SIG-M5 treated with dmso at 0.1 percent for 504 hours (cell line): ENCODE results near the gene ENTR1.

Experiments
- DNase-seq: peaks from one replicate; lab custom pipeline; 2025; ENCODE audit not compliant: unreplicated experiment; lab: John Stamatoyannopoulos, UW

Gene ENTR1

GRCh38 chr9:136363949-136364748 is 46.3 kb downstream of the ENTR1 start:
- DNase-seq: no peak

- peak; percentile 83 for DNase-seq
These were observed 47.1 kb downstream of the ENTR1 start, which contains the start of gene DNLZ for GRCh38 chr9:136363106-136363948. DNLZ (minus strand) TSS chr9:136363744; CDS start chr9:136363714, 30 bp downstream.

- DNase-seq: no peak
These were observed 48.0 kb downstream of the ENTR1 start for GRCh38 chr9:136362450-136362784.

DNA sequence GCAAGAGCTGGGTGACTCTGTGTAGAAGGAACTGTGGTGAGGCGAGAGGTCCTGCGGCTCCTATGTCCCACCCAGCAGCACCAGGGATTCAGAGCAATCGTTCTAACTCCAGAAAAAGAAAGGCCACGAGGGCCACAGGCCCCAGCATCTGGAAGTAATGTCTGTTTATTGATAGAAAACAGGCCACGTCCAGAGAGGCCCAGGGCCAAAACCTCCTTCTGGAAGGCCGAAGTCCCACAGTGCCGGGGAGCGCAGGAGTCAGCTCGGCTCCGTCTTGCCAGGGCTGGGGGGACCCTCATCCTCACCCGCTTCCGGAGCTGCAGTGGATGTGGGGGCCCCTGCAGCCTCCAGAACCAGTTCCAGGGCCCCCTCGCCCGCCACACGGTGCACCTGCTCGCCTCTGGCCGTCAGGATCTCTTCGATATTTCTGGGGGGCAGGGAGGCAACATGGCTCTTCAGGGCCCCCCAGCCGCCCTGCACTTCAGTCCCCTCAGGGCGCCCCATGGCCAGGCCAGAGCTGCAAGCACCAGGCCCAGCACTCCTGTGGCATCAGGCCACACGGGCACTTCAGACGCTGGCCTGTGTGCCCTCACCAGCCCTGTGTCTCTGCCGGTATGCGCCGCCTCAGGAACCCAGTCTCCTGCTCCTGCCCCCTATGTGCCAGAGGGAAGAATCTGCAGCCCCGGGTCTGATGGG is 48.5 kb downstream of the ENTR1 start:
- no peak for DNase-seq

GRCh38 chr9:136361047-136361753 is 49.2 kb downstream of the ENTR1 start:
- DNase-seq: no peak

GRCh38 chr9:136359774-136360718 is 50.4 kb downstream of the ENTR1 start:
- DNase-seq: no peak

- DNase-seq: no peak
These were observed 51.5 kb downstream of the ENTR1 start for GRCh38 chr9:136358888-136359287.

DNA sequence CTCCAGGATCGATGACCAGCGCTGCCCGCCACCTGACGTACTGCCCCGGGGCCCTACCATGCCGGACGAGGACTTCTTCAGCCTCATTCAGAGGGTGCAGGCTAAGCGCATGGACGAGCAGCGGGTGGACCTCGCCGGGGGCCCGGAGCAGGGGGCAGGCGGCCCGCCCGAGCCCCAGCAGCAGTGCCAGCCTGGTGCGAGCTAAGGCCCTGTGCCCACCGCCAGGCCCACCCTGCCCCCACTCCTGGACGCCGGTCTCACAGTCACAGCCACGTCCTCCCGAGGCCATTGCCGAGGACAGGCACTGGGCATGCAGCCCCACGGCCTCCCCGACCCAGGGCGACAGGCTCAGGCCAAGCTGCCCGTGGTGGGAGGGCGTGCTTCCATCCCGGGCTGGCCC is 52.4 kb downstream of the ENTR1 start:
- DNase-seq: no peak

GRCh38 chr9:136357202-136357725 is 53.1 kb downstream of the ENTR1 start:
- no peak for DNase-seq

DNA sequence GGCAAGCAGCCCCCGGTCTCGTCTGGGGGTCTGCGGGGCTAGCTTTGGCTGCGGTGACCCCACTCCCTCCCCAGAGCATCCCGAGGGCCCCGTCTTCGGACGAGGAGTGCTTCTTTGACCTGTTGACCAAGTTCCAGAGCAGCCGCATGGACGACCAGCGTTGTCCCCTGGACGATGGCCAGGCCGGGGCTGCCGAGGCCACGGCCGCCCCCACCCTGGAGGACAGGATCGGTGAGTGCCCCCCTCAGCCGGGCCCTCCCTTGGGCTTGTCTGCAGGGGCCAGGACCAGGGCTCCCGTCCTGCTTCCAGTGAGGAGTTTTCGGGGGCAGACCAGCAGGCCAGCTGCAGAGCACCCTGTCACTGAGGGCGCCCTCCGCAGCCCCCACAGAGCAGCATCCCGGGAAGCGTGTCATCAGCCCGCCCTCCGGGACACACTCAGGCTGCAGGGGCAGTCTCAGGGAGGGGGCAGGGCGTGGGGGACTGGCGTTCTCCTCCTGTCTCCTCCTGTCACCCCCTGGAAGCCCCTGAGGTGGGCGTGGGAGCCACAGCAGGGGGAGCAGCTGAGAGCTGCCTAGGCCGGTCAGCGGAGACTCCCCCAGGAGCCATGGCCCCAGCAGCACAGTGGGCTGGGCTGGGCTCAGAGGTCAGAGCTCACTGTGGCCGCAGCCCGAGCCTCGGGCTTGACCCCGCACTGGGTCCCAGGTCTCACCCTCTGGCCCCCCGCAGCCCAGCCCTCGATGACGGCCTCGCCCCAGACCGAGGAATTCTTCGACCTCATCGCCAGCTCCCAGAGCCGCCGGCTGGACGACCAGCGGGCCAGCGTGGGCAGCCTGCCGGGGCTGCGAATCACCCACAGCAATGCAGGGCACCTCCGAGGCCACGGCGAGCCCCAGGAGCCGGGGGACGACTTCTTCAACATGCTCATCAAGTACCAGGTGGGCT is 54.5 kb downstream of the ENTR1 start:
- DNase-seq: no peak

DNA sequence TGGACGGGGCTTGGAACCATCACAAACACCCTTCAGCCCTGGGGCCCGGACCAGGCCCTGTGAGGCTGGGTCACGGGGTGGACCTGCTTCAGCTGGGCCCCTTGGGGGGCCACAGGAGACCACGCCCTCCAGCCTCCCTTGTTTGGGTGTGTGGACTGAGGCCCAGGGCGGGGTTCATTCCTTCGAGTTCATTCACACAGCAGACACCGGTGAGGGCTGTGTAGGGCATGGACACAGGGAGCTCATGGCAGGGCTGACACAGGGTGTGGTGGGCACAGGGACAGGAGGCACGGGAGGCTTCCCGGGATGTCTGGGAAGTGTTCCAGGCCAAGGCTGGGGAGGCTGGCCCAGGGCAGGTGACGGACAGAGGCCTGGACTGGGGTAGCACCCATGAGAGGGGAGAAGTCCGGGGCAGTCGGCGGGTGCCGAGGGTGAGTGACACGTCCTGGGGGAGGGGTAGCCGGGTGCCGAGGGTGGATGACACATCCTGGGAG is 55.8 kb downstream of the ENTR1 start:
- DNase-seq: no peak

- no peak for DNase-seq
These were observed 56.5 kb downstream of the ENTR1 start for GRCh38 chr9:136353757-136354488.

DNA sequence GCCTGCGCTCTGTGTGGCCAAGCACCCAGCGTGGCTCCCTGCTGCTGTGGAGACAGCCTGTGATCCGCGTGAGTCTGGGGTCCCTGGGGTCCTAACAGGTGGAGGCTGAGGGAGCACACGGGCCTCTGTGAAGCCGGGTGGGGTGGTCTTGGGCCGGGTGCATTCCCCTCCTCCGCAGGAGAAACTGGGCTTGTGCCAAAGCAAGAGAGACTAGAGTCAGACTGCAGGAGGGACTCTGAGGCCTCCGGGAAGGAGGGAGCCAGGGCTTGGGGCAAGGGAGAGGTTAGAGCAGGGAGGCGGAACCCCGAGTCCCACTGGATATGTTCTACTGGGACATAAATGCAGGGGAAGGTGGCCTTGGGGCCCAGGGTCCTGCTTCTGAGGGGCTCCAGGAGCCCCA is 57.3 kb downstream of the ENTR1 start:
- DNase-seq: no peak

- DNase-seq: no peak
These were observed 57.7 kb downstream of the ENTR1 start for GRCh38 chr9:136352682-136353081.
